Chondrocyte (in vitro differentiated cells): Measurements from ENCODE around the gene GSG1L. TPM values are rescaled to one million over a fixed set of nuclear protein-coding genes. Genes with fewer than 3 reads are reported as not detected.

Experiments
- DNase-seq: peaks from one replicate; pipeline ENCODE4 v3.0.0; 2021; ENCODE audit warnings: mixed read lengths, low spot score
- H3K27ac Mint-ChIP-seq: one replicate; pipeline ENCODE4 v1.8.0; 2021; ENCODE audit warnings: mild to moderate bottlenecking, moderate library complexity, mixed read lengths; ENCODE audit not compliant: unreplicated experiment
- H3K27me3 Mint-ChIP-seq: 2 replicates; pipeline ENCODE4 v1.8.0; 2021; ENCODE audit warnings: low read depth, mixed read lengths
- H3K36me3 Mint-ChIP-seq: 2 replicates; pipeline ENCODE4 v1.8.0; 2021; ENCODE audit warnings: low read depth, mixed read lengths
- H3K4me1 Mint-ChIP-seq: 2 replicates; pipeline ENCODE4 v1.8.0; 2021; ENCODE audit warnings: low read depth, mild to moderate bottlenecking, mixed read lengths
- H3K4me3 Mint-ChIP-seq: one replicate; pipeline ENCODE4 v1.8.0; 2021; ENCODE audit warnings: mild to moderate bottlenecking, moderate library complexity, mixed read lengths; ENCODE audit not compliant: unreplicated experiment
- H3K9me3 Mint-ChIP-seq: 2 replicates; pipeline ENCODE4 v1.8.0; 2021; ENCODE audit warnings: low read depth, mixed read lengths
- CTCF ChIP-seq: fragments of 200-600 bp; sonication (generic); IDR thresholded peaks from 2 replicates; pipeline ENCODE4 v1.5.0; 2021; ENCODE audit warnings: antibody characterized with exemption, mild to moderate bottlenecking, moderate library complexity
- total RNA-seq: library from RNA; stranded (reverse); gene quantifications from 3 replicates; pipeline ENCODE4 v1.2.1, GENCODE V29; 2021

GSG1L gene
- total RNA-seq, 1 donor from 2014 or later: not detected

GRCh38 chr16:27999687-28000086 lies 63.8 kb downstream of the GSG1L start:
- DNase-seq: no peak
- no peak overlapping the region for H3K4me3 Mint-ChIP-seq
- H3K36me3 Mint-ChIP-seq: no peaks in the 10 kb centered on the region
- H3K9me3 Mint-ChIP-seq: peaks cover 3% of the 10 kb centered on the region
- H3K27me3 Mint-ChIP-seq: peaks cover 6% of the 10 kb centered on the region
- no peaks in the 10 kb centered on the region for H3K4me1 Mint-ChIP-seq
- TF ChIP-seq CTCF: no peak
- H3K27ac Mint-ChIP-seq: no peak overlapping the region

GRCh38 chr16:27995378-27995777 lies 68.1 kb downstream of the GSG1L start:
- Mint-ChIP-seq H3K27ac (no peak overlapping the region), H3K9me3 (peaks cover 11% of the 10 kb centered on the region), H3K4me3 (no peak overlapping the region), H3K4me1 (no peaks in the 10 kb centered on the region), H3K36me3 (no peaks in the 10 kb centered on the region), H3K27me3 (peaks cover 2% of the 10 kb centered on the region)
- TF ChIP-seq CTCF: no peak
- no peak for DNase-seq

GRCh38 chr16:27994686-27995085 lies 68.8 kb downstream of the GSG1L start:
- TF ChIP-seq CTCF: no peak
- no peak overlapping the region for H3K4me3 Mint-ChIP-seq
- DNase-seq: no peak
- no peaks in the 10 kb centered on the region for H3K4me1 Mint-ChIP-seq
- no peak overlapping the region for H3K27ac Mint-ChIP-seq
- peaks cover 6% of the 10 kb centered on the region for H3K27me3 Mint-ChIP-seq
- H3K9me3 Mint-ChIP-seq: peaks cover 11% of the 10 kb centered on the region
- H3K36me3 Mint-ChIP-seq: no peaks in the 10 kb centered on the region

GRCh38 chr16:27993587-27993986 lies 69.9 kb downstream of the GSG1L start:
- Mint-ChIP-seq H3K27ac (no peak overlapping the region), H3K4me3 (no peak overlapping the region), H3K9me3 (peaks cover 8% of the 10 kb centered on the region), H3K4me1 (no peaks in the 10 kb centered on the region), H3K27me3 (peaks cover 6% of the 10 kb centered on the region), H3K36me3 (no peaks in the 10 kb centered on the region)
- DNase-seq: no peak
- no peak for TF ChIP-seq CTCF

- H3K4me1 Mint-ChIP-seq: no peaks in the 10 kb centered on the region
- peaks cover 8% of the 10 kb centered on the region for H3K9me3 Mint-ChIP-seq
- no peak for TF ChIP-seq CTCF
- H3K4me3 Mint-ChIP-seq: no peak overlapping the region
- H3K27ac Mint-ChIP-seq: no peak overlapping the region
- DNase-seq: no peak
- H3K27me3 Mint-ChIP-seq: peaks cover 11% of the 10 kb centered on the region
- no peaks in the 10 kb centered on the region for H3K36me3 Mint-ChIP-seq
Measured at GRCh38 chr16:27991876-27992275, 71.6 kb downstream of the GSG1L start.
